RWPE2 (cell line): ENCODE results near the gene BAHCC1.
A peak's percentile ranks its signal among the peaks of the same experiment; 100 is the strongest.

Source experiments
- ATAC-seq: fragments of 200-7000 bp; cut with Tn5 transposase; 3 replicates; pipeline ENCODE4 v1.9.1; 2021; ENCODE audit warnings: low read depth
- DNase-seq: peaks from one replicate; pipeline ENCODE4 v3.0.0-alpha.2; 2020; ENCODE audit warnings: low spot score
- H3K27ac ChIP-seq: fragments of 450-650 bp; 2 replicates; pipeline ENCODE4 v1.5.1; 2017; ENCODE audit warnings: mild to moderate bottlenecking; ENCODE audit not compliant: poor library complexity, severe bottlenecking
- H3K27me3 ChIP-seq: fragments of 250-450 bp; sonication (Bioruptor Pico); 2 replicates; pipeline ENCODE4 v1.5.1; 2021; ENCODE audit warnings: mild to moderate bottlenecking, moderate library complexity; ENCODE audit not compliant: insufficient read depth, poor library complexity, severe bottlenecking
- H3K36me3 ChIP-seq: fragments of 250-450 bp; sonication (Bioruptor Pico); 2 replicates; pipeline ENCODE4 v1.5.1; 2020; ENCODE audit warnings: low read depth, mild to moderate bottlenecking, moderate library complexity
- H3K4me1 ChIP-seq: fragments of 250-450 bp; sonication (Bioruptor Pico); 2 replicates; pipeline ENCODE4 v1.5.1; 2021; ENCODE audit warnings: mild to moderate bottlenecking, moderate library complexity; ENCODE audit not compliant: insufficient read depth, poor library complexity, severe bottlenecking
- H3K4me3 ChIP-seq: fragments of 250-450 bp; sonication (Bioruptor Pico); 2 replicates; pipeline ENCODE4 v1.5.1; 2021; ENCODE audit warnings: mild to moderate bottlenecking, moderate library complexity; ENCODE audit not compliant: severe bottlenecking
- H3K9me3 ChIP-seq: fragments of 250-450 bp; sonication (Bioruptor Pico); 2 replicates; pipeline ENCODE4 v1.5.1; 2021; ENCODE audit warnings: mild to moderate bottlenecking, moderate library complexity; ENCODE audit not compliant: severe bottlenecking
- TF ChIP-seq, protein P1 (sequence below): fragments of 450-650 bp; IDR thresholded peaks from one replicate; pipeline ENCODE4 v1.5.1; 2017; ENCODE audit warnings: mild to moderate bottlenecking, moderate library complexity; ENCODE audit not compliant: poor library complexity, severe bottlenecking

BAHCC1 gene

DNA sequence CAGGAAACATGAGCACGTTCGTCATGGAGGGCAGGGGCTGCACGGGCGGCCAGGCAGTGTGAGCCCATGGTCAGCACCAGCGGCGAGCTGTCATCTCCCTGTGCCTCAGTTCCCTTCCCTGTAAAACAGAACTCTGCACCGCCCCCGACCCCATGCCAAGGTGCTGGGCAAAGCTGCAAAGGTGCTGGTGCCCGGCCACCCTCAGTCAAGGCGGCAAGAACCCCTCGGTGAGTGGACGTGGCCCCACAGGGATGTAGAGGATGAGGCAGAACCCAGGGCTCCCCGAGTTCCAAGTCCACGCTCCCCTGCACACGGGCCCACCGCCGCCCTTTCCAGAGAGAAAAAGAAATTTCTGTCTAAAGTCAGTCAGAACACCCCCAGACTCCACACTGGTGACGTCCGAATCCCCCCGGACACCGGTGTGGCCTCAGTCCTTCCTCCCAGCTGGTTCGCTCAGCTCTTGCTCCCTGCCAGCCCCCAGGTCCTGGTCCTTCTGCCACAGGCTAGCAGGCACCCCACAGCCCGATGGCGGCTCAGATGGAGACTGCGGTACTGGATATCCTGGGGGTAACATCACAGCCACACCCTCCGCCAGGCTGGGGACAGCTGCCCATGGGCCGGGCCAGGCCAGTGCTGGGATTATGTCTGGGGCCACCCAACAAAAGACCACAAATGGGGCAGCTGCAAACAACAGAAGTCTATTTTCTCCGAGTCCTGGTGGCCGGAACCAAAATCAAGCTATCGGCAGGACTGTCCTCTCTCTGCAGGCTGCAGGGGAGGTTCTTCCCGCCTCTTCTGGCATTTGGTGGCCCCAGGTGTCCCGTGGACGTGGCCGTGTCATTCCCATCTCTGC is 14.4 kb upstream of the BAHCC1 start:
- TF ChIP-seq, protein P1, sequence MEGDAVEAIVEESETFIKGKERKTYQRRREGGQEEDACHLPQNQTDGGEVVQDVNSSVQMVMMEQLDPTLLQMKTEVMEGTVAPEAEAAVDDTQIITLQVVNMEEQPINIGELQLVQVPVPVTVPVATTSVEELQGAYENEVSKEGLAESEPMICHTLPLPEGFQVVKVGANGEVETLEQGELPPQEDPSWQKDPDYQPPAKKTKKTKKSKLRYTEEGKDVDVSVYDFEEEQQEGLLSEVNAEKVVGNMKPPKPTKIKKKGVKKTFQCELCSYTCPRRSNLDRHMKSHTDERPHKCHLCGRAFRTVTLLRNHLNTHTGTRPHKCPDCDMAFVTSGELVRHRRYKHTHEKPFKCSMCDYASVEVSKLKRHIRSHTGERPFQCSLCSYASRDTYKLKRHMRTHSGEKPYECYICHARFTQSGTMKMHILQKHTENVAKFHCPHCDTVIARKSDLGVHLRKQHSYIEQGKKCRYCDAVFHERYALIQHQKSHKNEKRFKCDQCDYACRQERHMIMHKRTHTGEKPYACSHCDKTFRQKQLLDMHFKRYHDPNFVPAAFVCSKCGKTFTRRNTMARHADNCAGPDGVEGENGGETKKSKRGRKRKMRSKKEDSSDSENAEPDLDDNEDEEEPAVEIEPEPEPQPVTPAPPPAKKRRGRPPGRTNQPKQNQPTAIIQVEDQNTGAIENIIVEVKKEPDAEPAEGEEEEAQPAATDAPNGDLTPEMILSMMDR = no peak
- Histone ChIP-seq H3K4me1 (no peaks in the 10 kb centered on the region), H3K4me3 (no peak overlapping the region), H3K9me3 (no peaks in the 10 kb centered on the region), H3K27ac (no peak overlapping the region), H3K27me3 (no peaks in the 10 kb centered on the region), H3K36me3 (no peaks in the 10 kb centered on the region)
- ATAC-seq (no peak), DNase-seq (no peak)

DNA sequence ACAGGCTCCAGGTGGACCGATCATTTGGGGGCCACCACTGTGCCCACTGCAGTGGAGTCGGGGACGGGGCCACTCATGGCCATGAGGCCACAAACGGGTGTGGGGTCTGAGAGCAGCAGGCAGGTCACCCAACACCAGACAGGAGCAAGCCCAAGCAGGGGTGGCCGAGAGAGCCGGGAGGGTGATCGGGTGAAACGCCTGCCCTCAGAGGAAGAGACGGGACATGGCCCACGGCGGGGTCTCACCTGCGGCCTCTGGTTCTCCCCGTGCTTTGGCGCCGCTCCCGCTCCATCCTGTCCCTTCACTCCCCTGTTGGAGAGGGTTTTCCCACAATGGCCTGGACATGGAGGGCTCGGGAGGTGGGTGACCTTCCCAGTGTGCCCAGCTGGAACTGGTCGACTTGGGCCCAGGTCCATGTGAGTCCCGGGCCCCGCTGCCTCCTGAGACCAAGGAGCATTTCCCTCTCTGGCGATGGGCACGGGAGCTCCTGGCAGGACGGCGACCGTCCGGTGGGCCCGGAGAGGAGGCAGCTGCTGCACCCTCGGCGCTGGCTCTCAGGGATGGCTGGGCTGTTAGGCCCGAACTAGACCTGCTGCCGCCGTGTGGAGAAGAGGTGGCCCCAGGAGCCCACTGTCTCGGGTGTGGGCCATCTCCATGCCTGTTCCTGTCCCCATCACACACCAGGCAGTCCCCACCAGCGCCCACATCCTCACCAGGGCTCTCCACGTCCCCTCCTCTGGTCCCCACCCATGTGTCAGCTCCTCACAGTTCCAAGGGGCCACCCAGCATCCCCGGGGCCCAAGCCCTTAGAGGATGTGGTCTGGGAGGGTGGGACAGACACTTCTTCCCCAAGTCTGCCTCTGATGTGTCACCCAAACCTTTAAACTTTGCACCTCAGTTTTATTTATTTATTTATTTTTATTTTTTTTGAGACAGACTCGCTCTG is 13.4 kb upstream of the BAHCC1 start:
- TF ChIP-seq, protein P1 = no peak

DNA sequence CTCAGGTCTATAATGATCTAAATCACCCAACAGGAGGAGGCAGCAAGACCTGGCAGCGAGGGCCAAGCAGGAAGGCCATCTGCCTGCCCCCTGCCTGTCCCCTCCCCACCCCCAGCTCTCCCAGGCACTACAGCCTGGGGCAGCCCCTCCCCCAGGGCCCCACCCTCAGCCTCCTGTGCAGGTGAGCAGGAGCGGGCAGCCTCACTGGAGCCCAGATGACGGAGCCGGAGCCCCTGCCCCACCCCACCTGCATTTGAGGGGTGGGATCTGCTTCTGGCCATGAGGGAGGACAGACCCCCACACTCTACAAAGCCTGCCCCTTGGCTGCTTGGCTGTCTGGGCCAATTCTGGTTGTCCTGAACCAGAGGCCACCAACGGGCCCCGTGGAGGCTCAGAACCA is 12.4 kb upstream of the BAHCC1 start:
- Histone ChIP-seq H3K4me3 (no peak overlapping the region), H3K9me3 (no peaks in the 10 kb centered on the region), H3K36me3 (no peaks in the 10 kb centered on the region), H3K4me1 (no peaks in the 10 kb centered on the region), H3K27me3 (no peaks in the 10 kb centered on the region), H3K27ac (no peak overlapping the region)
- TF ChIP-seq, protein P1 = no peak
- ATAC-seq (no peak), DNase-seq (no peak)

More for the DNA sequence above, 13.4 kb upstream of the BAHCC1 start:
- H3K27me3 ChIP-seq = no peaks in the 10 kb centered on the region
- no peak overlapping the region for H3K27ac ChIP-seq
- H3K4me1 ChIP-seq = no peaks in the 10 kb centered on the region
- H3K4me3 ChIP-seq = no peak overlapping the region
- no peaks in the 10 kb centered on the region for H3K36me3 ChIP-seq
- no peak for ATAC-seq
- DNase-seq = peak; percentile 72
- H3K9me3 ChIP-seq = no peaks in the 10 kb centered on the region

DNA sequence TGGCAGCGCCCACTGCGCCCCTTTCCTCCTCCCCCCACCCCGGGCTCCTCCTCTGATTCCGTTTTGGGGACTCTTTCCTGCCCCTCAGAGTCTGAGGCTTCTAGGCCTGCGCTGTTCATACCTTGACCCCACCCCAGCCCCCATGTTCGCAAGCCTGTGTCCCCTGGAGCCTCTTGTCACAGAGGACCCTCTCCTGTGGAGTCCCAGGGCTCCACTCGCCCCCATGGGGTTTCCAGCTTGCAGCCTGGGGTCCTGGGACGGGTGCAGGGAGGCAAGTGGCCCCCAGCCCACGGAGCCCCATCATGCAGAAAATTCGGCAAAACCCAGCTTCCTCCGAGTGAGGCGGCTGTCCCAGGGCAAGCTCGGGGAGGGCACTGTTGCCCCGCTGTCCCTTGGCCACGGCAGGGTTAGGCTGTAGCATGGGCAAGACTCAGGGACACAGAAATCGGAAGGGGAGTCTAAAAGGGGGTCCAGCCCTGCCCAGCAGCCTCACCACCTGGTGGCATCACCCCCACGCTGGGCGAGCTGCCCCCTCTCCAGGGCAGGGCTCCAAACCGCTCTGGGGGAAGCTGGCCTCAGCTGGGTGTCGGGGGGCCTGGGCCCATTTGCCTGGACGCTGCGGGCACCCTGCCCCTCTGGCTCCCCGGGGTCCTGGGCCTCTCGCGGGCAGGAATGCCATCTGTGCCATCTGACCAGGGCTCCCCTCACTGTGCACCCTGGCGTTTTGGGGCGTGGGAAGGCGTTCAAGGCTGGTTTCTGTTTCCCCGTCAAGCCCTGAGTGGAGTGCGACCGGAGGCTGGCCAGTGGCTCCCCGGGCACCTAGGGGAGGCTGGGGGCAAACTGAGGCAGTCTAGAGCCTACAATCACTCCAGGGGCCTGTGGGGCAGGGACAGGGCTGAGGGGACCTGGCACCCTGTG is 11.5 kb upstream of the BAHCC1 start:
- Histone ChIP-seq H3K27me3 (no peaks in the 10 kb centered on the region), H3K36me3 (no peaks in the 10 kb centered on the region), H3K9me3 (no peaks in the 10 kb centered on the region), H3K4me3 (no peak overlapping the region), H3K27ac (no peak overlapping the region), H3K4me1 (no peaks in the 10 kb centered on the region)
- ATAC-seq (no peak), DNase-seq (no peak)
- TF ChIP-seq, protein P1 = no peak
